SHP77 treated with DMSO at 0.1 percent for 48 hours (cell line): ENCODE results near the gene GPR68.

Experiments used
- DNase-seq: peaks from one replicate; lab custom pipeline; 2025; lab: John Stamatoyannopoulos, UW

The GPR68 gene, protein sequence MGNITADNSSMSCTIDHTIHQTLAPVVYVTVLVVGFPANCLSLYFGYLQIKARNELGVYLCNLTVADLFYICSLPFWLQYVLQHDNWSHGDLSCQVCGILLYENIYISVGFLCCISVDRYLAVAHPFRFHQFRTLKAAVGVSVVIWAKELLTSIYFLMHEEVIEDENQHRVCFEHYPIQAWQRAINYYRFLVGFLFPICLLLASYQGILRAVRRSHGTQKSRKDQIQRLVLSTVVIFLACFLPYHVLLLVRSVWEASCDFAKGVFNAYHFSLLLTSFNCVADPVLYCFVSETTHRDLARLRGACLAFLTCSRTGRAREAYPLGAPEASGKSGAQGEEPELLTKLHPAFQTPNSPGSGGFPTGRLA

DNA sequence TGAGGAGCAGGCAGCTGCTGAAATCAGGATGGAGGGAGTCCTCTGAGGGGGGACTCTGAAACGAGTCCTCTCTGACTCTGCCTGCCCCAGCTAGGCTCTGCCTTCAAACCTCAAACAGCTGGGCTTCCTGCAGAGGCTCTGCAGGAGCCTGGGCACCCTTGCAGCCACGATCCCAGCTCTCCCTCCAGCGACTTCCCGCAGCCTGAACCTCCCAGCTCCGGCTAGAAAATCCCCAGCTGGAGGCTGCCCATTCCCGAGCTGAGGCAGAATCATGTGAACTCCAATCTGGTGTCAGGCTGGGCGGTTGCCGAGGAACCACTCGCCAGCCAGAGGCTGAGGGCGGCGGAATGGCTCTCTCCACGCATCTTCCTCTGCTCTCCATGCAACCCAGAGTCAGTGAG is at the start of gene GPR68:
Gene GPR68 (minus strand): TSS at position 204 of the 401 bp plus-strand sequence. CDS start 9,654 bp downstream, outside the sequence.
- DNase-seq, result no peak

DNA sequence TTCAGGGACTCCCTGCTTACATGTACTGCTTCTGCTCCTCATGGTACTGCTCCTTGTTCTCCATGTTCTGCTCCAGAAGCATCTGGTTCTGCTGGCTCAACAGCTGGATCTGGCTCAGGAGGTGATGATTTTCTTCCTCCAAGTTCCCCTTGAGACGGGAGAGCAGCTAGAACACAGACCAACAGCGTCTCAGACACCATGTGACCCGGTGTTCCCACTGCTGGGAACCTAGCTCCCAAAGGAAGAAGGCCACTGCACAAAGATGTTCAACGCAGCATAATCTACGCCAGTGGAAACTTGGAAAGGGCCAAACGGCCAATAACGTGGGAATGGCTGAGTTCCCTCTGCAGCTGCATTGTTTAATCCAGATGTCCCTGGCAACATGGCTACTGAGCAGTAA is 49.6 kb upstream of the GPR68 start:
- DNase-seq, result no peak

DNA sequence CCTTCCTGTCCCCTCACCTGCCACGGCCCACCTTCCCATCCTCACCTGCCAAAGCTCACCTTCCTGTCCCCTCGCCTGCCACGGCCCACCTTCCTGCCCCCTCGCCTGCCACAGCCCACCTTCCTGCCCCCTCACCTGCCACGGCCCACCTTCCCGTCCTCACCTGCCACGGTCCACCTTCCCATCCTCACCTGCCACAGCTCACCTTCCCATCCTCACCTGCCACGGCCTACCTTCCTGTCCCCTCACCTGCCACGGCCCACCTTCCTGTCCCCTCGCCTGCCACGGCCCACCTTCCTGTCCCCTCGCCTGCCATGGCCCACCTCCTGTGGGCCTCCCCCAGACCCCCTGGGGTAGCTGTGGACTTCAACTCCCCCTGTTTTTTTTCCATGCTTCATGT is 48.8 kb upstream of the GPR68 start:
- DNase-seq, result no peak

DNA sequence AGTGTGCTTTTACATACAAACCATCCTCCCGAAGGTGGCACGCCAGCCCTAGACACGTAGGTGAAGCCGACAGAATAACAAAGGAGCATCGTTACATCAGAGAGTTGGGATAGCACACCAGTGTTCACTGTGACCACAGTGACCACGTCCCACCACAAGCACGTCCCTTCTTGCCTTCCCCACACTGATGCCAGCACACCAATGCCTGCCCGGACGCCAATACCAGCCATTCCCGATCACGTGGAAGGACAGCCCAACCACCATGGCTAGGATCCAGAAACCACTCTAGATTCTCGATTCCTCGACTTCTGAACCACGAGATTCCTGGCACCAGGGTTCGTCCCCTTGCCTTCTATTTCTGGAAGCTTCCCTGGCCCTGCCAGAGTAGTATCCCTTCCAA is 48.0 kb upstream of the GPR68 start:
- no peak for DNase-seq

DNA sequence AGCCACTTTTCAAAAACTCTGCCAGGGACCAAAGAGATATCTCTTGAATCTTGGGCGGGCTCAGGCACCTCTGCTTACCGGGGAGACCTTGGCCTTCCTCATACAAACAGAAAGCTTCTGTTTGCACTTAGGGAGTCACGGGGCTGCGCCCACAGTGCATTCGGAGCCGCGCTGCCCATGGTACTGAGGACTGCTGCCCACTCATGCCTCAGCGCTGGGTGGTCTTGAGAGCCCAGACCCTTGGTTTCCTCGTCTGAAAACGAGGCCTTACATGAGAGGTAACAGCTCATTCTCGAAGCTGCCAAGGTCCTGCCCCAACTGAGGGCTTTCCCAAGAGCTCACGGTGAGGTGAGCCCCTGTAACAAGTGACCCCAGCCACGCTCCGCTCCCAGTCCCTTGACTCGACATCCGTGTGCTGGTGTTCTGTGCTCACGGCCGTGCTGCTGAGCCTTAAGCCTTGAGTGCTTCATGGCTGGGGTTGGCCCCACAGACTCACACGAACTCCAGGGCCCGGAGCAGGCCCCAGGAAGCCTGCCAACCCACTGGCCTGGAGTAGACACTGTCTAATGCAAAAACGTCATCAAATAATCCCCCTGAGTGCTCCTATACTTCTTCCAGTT is 47.4 kb upstream of the GPR68 start:
- DNase-seq, result no peak

GRCh38 chr14:91290986-91291385 is 46.5 kb upstream of the GPR68 start:
- no peak for DNase-seq

GRCh38 chr14:91289464-91289863 is 45.0 kb upstream of the GPR68 start:
- DNase-seq, result no peak

GRCh38 chr14:91288876-91289275 is 44.4 kb upstream of the GPR68 start:
- no peak for DNase-seq

DNA sequence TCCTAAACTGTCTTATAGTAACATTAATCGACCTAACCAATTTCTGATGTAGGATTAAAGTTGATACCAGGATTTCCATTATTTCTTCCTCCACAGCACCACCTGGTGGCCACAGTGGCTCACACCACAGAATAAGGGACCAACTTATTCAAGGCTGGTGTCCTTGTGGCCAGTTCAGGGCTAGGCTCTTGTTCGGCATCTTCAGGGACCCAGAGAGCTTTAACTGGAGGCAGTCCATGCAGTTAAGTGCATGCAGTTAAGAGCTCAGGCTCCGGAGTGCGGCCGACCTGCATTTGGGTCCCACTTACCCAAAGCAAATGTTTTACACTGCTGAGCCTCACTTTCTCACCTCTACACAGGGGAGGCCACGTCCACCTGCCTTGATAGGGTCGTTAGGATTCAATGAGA is 42.0 kb upstream of the GPR68 start:
- DNase-seq, result peak; percentile 23

GRCh38 chr14:91284791-91285548 is 40.5 kb upstream of the GPR68 start:
- no peak for DNase-seq

GRCh38 chr14:91284146-91284790 is 39.8 kb upstream of the GPR68 start:
- no peak for DNase-seq

GRCh38 chr14:91283666-91284065 is 39.2 kb upstream of the GPR68 start:
- no peak for DNase-seq

DNA sequence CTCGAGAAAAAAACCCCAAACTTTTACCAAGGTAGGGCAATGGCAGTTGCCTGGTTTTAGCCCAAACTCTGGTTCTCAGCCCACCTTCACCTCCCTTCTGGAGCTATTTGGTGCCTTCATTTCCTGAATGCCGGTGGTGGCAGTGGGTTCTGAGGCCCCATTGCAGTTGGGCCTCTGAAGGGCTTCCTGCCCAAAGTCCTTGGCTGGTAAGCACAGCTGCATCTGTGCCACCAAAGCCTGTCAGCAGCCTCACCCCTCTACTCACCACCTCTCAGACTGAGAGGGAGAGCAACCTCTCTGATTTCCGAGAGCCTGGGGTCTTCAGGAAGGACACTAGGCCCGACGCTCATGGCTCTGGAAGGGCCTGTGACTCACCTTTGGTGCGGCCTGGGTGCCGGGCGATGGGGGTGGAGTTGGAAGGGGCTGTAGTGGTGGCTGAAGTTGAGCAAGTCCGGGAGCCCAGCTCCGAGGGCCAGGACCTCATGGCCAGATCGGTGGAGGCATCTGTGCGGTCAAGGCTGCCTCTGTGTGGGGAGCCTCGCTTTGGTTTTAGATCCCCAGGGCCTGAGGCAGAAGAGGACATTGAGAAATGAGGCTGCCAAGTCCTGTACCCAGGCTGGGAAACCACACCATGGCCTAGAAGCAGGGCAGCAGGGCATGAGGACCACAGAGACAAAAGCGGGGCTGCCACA is 38.6 kb upstream of the GPR68 start:
- DNase-seq, result no peak

- no peak for DNase-seq
Observed at GRCh38 chr14:91281346-91281745, 36.8 kb upstream of the GPR68 start.

DNA sequence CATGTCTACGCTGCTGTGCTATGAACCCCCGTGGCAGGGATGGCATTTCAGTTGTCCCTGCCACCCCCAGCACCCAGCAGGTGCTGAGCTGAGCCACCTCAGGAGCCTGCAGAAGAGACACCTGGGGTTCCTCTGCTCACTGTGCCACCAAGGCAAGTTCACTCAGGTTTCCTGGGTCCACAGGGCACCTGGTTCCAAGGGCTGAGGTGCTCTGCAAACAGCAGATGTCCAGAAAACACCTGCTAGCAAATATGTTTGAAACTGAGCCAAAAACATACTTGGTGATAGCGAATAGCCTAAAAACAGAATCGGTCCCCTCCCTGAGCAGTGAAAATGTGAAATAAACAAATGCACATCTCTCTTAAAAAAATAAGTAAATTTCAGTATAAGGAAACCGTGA is 35.6 kb upstream of the GPR68 start:
- DNase-seq, result no peak

DNA sequence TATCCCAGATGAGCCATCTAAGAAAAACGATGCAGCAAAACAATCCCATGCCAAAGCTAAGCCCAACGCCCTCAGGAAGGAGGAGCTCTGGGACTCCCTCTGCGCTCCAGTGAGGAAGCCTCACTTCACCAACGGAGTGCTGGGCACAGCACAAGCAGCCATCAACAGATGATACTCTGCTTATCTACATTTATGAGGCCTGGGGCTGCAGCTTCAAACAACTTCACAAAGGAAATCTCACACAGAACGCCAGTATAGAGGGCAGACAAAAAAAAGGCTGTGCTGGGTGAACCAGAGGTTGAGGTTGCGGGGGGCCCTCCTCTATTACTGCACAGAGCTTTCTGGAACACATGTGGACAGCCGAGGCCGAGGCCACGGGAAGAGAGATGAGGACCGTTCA is 34.9 kb upstream of the GPR68 start:
- no peak for DNase-seq

- DNase-seq, result no peak
Observed at GRCh38 chr14:91278383-91278715, 33.8 kb upstream of the GPR68 start.

GRCh38 chr14:91277546-91278382 is 33.3 kb upstream of the GPR68 start:
- no peak for DNase-seq

DNA sequence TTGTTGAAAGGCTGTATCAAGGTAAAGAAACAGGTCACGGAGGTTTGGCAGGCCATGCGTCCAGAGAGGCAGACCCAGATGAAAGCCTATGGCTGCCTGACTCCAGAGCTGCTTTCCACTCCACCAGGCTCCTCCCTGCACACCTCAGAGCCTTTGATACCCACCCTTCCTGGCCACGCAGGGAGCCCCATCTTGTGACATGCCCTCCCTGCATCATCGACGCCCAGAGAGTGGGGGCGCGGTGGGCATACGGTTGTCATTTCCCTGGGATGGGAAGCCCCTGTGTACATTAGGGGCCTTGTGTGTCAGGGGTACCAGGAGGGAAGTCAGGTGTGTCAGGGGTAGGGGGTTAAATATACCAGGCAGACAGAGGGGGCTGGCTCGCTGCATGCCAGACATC is 30.3 kb upstream of the GPR68 start:
- no peak for DNase-seq

DNA sequence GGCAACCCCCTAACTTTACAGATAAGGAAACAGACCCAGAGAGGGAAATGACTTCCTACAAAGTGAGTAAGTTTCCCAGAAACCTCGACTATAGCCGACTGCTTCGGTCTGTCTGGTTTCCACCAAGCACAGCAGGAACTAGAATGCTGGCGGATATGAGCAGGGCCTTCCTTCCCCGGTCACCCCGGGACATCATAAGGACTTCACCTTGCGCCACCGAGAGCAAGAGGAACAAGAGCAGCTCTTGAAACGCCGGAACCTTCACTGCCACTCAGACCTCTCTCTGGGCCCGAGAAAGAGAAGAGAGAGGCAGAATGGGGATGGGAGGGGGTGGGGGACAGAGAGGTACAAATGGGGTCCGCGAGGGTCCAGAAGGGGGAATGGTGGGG is 29.4 kb upstream of the GPR68 start:
- DNase-seq, result no peak

GRCh38 chr14:91273273-91273884 is 28.9 kb upstream of the GPR68 start:
- no peak for DNase-seq
